CD4-positive, alpha-beta T cell treated with Interleukin-1 beta for 1 hour (primary cell): ENCODE results near the gene RHEX.

Experiments
- DNase-seq, 2 donors: peaks; one replicate each; pipeline ENCODE4 v3.0.0-alpha.2; 2020 to 2022

The RHEX gene

GRCh38 chr1:206120406-206120805, 67.4 kb downstream of the RHEX start:
- DNase-seq, result no peak

- DNase-seq, result no peak
These were observed 68.3 kb downstream of the RHEX start for GRCh38 chr1:206121269-206121668.

GRCh38 chr1:206122686-206123085, 69.7 kb downstream of the RHEX start:
- no peak for DNase-seq

GRCh38 chr1:206125346-206125745, 72.4 kb downstream of the RHEX start:
- no peak for DNase-seq

GRCh38 chr1:206127336-206127735, 74.4 kb downstream of the RHEX start:
- DNase-seq, result no peak

GRCh38 chr1:206128196-206128595, 75.2 kb downstream of the RHEX start:
- DNase-seq, result no peak

- no peak for DNase-seq
These were observed 78.1 kb downstream of the RHEX start for GRCh38 chr1:206131037-206131436.

GRCh38 chr1:206133751-206134415, 80.9 kb downstream of the RHEX start:
- no peak for DNase-seq

- no peak for DNase-seq
These were observed 82.3 kb downstream of the RHEX start for GRCh38 chr1:206135248-206135647.

GRCh38 chr1:206136241-206136640, 83.3 kb downstream of the RHEX start:
- DNase-seq, result no peak

GRCh38 chr1:206142011-206142410, 89.0 kb downstream of the RHEX start:
- DNase-seq, result no peak

- DNase-seq, result no peak
These were observed 89.8 kb downstream of the RHEX start for GRCh38 chr1:206142770-206143169.

GRCh38 chr1:206143537-206144172, 90.7 kb downstream of the RHEX start:
- DNase-seq, result no peak

- DNase-seq, result no peak
These were observed 91.6 kb downstream of the RHEX start for GRCh38 chr1:206144605-206145004.

- DNase-seq, result no peak
These were observed 92.9 kb downstream of the RHEX start for GRCh38 chr1:206145771-206146290.
